NT2/D1 (cell line): ENCODE data around the gene ABI2.

Experiments
- YY1 ChIP-seq: IDR thresholded peaks from 2 replicates; pipeline ENCODE4 v1.6.1; 2011; ENCODE audit not compliant: insufficient read length, insufficient read depth
- ZNF274 ChIP-seq: IDR thresholded peaks from 2 replicates; pipeline ENCODE4 v1.6.1; 2011; ENCODE audit warnings: mild to moderate bottlenecking, low read depth, low read length

GRCh38 chr2:203427061-203427460 is 98.9 kb downstream of the ABI2 start:
- TF ChIP-seq YY1 (no peak), ZNF274 (no peak)
